ENCODE measurements around the gene ZCCHC3.
"Not testable (repeated sequence)": the region's sequence is repeated elsewhere in the genome, so short reads cannot be mapped to it uniquely, and the experiment has no call there.

Gene ZCCHC3

DNA sequence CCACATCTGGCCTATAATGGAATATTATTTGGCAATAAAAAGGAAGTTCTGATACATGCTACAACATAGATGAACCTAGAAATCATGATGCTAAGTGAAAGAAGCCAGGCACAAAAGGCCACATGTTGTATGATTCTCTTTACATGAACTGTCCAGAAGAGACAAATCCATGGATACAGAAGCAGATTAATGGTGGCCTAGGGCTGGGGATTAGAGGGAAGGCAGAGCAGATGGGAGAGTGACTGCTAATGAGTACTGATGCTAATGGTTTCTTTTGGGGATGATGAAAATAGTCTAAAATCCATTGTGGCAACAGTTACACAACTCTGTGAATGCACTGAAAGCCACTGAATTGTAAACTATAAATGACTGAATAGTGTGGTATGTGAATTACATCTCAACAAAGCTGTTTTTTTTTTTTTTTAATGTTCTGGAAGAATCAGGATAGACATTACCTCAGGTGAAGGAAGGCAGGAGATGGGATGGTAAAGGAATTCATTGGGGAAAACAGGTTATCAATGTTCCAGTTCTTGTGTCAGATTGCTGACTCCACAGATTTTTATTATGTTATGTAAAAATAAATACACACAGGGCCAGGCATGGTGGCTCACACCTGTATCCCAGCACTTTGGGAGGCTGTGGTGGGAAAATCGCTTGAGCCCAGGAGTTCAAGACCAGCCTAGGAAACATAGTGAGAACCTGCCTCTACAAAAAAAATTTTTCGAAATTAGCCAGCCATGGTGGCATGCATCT, 19.1 kb downstream of the ZCCHC3 start:
- no peak for DNase-seq

DNA sequence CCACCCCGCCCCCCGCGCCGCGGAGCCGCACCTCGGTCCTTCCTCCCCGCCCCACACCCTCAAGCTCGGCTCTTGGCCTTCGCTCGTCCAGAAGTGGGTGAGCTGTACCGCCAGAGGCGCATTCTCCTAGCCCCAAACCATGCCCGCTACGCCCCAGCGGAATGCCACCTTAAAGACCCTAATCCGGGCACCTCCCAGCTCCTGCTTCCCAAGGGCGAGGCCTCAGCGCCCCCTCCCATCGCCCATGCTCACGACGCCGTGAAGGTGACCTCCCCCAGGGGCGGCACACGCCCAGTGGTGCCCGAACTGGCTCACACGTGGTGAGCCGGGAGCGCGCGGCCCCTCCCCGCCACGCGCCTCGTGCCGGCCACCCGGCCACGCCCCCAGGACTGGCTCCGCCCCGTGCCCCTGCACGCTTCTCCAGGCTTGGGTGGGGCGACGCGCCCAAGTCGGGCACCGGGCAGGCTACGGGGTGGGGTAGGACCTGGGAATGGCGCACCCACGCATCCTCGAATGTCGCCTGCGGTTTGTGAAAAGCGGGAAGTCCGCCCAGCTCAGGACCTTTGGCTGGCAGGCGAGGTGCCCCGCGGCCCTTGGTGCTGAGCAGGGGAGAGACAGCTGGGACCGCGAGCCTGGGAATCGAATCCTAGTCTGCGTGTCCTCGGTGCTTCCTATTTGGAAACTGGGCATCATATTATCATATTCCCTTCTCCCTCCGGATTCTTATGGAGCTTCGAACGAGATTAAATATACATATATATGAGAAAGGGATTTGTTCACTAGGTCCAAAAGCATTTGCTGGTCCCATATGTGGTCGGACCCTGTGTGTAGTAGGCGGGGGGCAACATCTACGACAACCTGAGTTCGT, 27.0 kb downstream of the ZCCHC3 start:
- peak; percentile 67 for DNase-seq

DNA sequence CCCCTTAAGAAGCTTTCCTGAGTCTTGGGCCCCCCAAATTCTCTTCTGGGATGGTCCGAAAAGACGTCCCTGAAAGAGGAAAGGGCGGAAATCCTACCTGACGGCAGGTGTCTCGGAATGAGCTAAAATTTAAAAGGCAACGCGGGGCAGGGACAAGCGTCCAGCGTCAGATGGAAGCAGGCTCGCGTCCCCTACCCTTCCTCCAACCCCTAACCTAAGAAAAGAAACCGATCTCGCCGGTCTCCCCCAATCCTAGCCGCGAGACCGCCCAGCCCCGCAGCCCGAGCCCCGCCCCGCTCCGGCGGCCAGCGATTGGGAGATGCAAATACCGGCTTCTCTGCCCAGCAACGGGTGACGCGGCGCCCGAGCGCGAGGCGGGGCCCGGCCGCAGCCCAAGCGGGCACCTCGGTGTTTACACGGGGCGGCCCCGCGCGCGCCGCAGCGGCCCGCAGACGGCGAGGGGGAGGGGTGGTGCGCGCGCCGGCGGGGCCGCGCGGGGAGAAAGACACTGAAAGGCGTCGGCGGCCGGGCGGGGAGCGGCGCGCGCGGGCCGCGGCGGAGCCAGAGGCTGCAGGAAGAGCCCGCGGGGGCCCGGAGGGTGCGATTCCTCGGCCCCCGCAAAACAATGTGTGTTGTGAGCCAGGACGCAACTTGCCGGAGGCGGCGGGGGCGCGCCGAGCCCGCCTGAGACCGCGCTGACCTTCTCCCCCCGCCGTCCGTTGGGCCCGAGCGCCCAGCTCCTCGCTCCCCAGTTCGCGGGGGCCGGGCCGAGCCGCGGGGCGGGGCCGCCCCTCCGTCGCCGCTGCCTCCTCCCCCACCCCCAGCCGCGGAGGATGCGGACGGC, 27.9 kb downstream of the ZCCHC3 start, which contains the start of gene SOX12:
SOX12 (plus strand) TSS at position 508 of the 844 bp plus-strand sequence. CDS start 373 bp downstream, outside the sequence.
- DNase-seq, result peak; percentile 89

DNA sequence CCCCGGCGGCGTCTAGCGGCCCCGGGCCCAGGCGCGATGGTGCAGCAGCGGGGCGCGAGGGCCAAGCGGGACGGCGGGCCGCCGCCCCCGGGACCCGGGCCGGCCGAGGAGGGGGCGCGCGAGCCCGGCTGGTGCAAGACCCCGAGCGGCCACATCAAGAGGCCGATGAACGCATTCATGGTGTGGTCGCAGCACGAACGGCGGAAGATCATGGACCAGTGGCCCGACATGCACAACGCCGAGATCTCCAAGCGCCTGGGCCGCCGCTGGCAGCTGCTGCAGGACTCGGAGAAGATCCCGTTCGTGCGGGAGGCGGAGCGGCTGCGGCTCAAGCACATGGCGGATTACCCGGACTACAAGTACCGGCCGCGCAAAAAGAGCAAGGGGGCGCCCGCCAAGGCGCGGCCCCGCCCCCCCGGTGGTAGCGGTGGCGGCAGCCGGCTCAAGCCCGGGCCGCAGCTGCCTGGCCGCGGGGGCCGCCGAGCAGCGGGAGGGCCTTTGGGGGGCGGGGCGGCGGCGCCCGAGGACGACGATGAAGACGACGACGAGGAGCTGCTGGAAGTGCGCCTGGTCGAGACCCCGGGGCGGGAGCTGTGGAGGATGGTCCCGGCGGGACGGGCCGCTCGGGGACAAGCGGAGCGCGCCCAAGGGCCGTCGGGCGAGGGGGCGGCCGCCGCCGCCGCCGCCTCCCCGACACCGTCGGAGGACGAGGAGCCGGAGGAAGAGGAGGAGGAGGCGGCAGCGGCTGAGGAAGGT, 28.7 kb downstream of the ZCCHC3 start:
- peak; percentile 39 for DNase-seq

GRCh38 chr20:326645-327185, 29.3 kb downstream of the ZCCHC3 start:
- DNase-seq, result no peak

- peak; percentile 80 for DNase-seq
Measured at GRCh38 chr20:327186-328026, 30.0 kb downstream of the ZCCHC3 start.

DNA sequence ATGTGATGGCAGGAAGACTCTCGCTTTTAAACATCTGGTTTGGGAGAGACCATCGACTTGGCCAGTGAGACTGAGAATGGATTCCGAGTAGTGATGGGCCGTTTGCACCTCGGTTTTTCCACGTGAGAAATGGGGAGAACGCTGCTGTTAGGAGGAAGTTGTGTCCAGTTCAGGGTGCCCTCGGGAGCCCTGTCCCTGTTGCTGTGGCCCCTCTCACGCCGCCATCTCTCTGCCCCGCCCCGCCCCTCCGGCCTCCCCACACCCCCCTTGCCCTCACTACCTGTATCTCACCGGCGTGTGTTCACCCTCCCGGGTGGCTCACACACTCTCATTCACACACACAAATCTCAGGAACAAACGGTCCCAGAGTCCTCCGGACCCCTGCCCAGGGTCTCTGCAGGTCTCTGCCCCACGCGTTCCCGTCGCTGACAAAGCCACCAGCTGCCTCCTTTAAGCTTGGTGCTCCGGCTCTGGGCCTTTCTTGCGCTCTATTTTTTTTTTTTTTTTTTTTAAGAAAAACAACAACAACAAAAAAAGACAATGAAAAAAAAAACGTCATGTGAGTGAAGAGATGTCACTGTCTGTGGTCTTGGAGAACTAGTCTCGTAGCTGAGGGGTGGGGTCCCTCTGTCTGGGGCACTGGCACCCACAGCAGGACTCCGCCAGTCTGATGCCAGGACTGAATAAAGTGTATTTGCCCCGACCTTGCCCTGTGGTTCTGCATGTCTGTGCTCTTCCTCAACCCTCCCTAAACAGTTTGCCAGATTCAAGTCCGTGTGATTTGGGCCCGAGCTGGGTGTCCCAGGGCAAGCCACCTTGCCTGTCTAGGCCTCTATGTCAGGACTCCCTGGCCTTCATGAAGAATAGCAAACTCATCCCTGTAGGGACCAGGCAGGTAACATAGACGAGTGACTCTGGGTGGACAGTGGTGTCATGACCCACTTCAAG, 30.9 kb downstream of the ZCCHC3 start:
- DNase-seq, result no peak

- no peak for DNase-seq
Measured at GRCh38 chr20:328975-329695, 31.8 kb downstream of the ZCCHC3 start.

DNA sequence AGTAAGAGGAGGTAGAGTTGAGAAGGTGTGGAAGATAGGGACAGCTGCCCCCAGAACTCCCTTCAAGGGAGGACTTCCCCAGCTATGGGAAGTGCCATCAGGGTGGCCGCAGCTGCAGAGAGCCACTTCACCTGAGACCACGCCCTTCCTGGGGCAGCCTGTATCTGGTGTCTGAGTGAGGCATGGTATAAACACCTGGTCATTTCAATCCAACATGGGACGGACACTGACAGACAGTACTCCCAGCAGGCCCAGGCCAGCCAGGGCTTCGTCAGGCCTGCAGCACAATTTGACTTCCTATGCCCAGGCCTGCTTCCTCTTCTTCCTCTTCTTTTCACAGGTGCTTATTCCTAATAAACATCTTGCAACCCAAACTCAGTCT, 32.5 kb downstream of the ZCCHC3 start:
- DNase-seq, result peak; percentile 28

GRCh38 chr20:330233-331149, 33.1 kb downstream of the ZCCHC3 start:
- DNase-seq, result peak; percentile 23

- no peak for DNase-seq
Measured at GRCh38 chr20:334578-334977, 37.2 kb downstream of the ZCCHC3 start.

GRCh38 chr20:336040-336439, 38.7 kb downstream of the ZCCHC3 start:
- DNase-seq, result not testable (repeated sequence)

GRCh38 chr20:341682-342081, 44.3 kb downstream of the ZCCHC3 start:
- DNase-seq, result no peak

DNA sequence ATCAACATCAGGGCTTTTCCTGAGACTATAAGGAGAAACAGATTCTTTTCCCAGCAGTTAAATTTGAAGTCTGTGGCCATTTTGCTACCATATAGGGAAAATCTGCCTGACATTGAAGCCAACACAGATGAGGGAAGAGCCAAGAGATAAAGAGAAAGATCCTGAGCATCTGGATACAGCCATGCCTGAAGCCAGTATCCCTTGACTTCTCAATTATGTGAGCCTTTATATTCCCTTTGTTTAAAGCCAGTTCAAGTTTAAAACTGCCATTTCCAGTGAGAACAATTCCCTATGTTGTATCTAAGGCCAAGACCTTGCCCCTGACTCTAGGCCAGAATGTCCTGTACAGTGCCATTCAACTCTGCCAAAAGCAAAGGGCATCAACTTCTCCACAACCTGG, 45.7 kb downstream of the ZCCHC3 start:
- DNase-seq, result no peak

GRCh38 chr20:346033-346639, 48.8 kb downstream of the ZCCHC3 start:
- DNase-seq, result no peak

GRCh38 chr20:346640-347316, 49.4 kb downstream of the ZCCHC3 start, which contains the start of gene NRSN2:
NRSN2 (plus strand) TSS chr20:347111; CDS start chr20:349644, 2,533 bp downstream.
- DNase-seq, result peak; percentile 50

GRCh38 chr20:347317-347639, 49.9 kb downstream of the ZCCHC3 start:
- DNase-seq, result no peak
